Body of pancreas (tissue), 4 donors: ENCODE results near the gene RPS26.
"Not testable (repeated sequence)": the region's sequence is repeated elsewhere in the genome, so short reads cannot be mapped to it uniquely, and the experiment has no call there.

Source experiments
- CTCF ChIP-seq, 7 experiments: fragments of 450-650 bp in 4 of 7; fragments of 200-600 bp in 3 of 7; sonication (generic) in 3 of 7; IDR thresholded peaks; one replicate each; pipeline ENCODE4 v1.5.1; 2016 to 2019; ENCODE audit warnings: antibody characterized with exemption in 7 of 7
- POLR2A ChIP-seq, 3 donors: fragments of 450-650 bp; IDR thresholded peaks; one replicate each; pipeline ENCODE4 v1.6.1; 2016; ENCODE audit warnings: antibody characterized with exemption in 3 of 3, mild to moderate bottlenecking in 2 of 3

GRCh38 chr12:56077966-56078365 is 36.2 kb downstream of the RPS26 start:
- TF ChIP-seq CTCF, POLR2A (IDR thresholded peaks at IDR 0.05): not testable (repeated sequence)
